Measurements from ENCODE around the gene CCNK.

The CCNK gene

DNA sequence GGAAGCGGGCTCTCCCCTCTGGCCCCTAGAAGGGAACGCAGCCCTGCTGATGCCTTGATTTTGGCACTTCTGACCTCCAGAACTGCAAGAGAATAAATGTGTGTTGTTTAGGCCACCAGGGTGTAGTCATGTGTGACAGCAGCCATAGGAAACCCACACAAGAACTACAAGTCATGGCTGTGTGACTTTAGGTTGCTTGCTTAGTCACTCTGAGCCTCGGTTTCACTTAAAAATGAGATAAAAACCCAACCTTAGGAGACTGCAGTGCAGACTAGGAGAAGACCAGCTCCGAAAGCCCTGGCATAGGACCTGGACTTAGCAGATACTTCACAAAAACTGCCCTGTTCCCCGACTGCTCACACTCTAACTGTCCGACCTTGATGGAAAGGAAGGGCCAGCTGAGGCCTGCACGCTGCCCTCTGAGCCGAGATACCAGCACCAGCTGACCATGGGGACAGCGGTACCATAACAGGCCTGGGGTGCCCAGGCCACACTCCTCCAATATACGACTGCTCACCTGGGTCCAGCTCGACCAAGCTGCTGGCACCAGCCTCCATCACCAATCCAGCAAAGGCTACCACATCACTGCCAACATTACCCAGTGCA is 69.3 kb downstream of the CCNK start:
- POLR2A ChIA-PET = no interaction called here
- DNase-seq (ENCODE audit: extremely low spot score) = no peak
- CTCF ChIA-PET = no interaction called here
- TF ChIP-seq, protein P1, sequence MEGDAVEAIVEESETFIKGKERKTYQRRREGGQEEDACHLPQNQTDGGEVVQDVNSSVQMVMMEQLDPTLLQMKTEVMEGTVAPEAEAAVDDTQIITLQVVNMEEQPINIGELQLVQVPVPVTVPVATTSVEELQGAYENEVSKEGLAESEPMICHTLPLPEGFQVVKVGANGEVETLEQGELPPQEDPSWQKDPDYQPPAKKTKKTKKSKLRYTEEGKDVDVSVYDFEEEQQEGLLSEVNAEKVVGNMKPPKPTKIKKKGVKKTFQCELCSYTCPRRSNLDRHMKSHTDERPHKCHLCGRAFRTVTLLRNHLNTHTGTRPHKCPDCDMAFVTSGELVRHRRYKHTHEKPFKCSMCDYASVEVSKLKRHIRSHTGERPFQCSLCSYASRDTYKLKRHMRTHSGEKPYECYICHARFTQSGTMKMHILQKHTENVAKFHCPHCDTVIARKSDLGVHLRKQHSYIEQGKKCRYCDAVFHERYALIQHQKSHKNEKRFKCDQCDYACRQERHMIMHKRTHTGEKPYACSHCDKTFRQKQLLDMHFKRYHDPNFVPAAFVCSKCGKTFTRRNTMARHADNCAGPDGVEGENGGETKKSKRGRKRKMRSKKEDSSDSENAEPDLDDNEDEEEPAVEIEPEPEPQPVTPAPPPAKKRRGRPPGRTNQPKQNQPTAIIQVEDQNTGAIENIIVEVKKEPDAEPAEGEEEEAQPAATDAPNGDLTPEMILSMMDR (IDR thresholded peaks at IDR 0.05; ENCODE audit: control extremely low read depth, extremely low read depth, low read depth, missing control alignments) = no peak

DNA sequence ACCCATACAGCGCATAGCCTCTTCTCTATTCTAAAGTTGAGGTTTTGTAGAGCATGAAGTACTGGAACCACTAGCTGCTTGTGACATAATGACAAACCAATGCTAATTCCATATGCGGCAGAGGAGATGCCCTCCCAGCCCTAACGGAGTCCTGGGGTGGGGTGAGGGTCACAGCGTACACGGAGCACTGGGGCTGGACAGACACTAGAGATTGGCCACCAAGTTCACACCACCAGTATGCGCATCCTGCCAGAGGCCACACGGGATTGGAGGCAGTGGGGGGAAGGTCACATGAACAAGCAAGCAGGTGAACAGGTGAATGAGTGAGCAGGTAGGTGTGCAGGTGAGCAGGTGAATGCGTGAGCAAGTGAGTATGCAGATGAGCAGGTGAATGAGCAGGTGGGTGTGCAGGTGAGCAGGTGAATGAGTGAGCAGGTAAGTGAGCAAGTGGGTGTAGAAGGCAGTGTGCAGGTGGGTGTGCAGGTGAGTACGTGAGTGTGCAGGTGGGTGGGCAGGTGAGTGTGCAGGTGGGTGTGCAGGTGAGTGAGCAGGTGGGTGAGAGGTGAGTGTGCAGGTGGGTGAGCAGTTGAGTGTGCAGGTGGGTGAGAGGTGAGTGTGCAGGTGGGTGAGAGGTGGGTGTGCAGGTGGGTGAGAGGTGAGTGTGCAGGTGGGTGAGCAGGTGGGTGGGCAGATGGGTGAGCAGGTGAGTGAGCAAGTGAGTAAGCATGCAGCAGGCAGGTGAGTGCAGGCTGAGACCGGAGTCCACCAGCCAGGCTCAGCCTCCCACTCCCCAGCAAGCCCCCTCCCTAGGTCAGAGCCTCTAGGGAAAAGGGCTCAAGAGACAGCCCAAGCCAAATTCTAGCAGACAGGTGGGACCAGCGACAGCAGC is 70.1 kb downstream of the CCNK start:
- CTCF ChIA-PET = no interaction called here
- POLR2A ChIA-PET = no interaction called here
- TF ChIP-seq, protein P1 (IDR thresholded peaks at IDR 0.05; ENCODE audit: control extremely low read depth, extremely low read depth, low read depth, missing control alignments) = no peak
- no peak for DNase-seq (ENCODE audit: extremely low spot score)

DNA sequence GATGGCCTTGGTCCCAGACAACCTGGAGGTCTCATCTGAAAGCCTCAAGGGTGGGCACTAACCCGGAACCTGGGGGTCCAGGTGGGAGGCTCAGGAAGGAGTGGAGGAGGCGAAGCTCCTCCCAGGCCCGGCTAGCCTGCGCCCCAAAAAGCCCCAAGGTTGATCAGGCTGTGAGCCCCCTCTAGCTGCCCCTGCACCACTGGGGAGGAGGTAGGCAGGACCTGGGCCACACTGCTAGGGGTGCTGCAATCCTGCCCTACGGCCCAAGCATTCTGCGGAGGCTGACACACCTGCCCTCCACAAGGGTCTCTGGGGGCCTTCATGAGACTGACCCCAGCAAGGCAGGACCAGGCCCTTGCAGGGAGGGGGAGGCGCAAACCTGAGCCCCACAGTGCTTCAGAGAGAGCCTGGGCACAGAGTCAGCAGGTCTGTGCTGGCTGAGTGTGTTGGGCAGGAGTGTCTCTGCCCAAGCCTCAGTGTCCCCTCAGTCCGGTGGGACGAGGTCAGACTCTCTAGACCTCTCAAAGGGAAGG is 70.9 kb downstream of the CCNK start:
- CTCF ChIA-PET = no interaction called here
- DNase-seq (ENCODE audit: extremely low spot score) = no peak
- TF ChIP-seq, protein P1 (IDR thresholded peaks at IDR 0.05; ENCODE audit: control extremely low read depth, extremely low read depth, low read depth, missing control alignments) = no peak
- POLR2A ChIA-PET = no interaction called here

DNA sequence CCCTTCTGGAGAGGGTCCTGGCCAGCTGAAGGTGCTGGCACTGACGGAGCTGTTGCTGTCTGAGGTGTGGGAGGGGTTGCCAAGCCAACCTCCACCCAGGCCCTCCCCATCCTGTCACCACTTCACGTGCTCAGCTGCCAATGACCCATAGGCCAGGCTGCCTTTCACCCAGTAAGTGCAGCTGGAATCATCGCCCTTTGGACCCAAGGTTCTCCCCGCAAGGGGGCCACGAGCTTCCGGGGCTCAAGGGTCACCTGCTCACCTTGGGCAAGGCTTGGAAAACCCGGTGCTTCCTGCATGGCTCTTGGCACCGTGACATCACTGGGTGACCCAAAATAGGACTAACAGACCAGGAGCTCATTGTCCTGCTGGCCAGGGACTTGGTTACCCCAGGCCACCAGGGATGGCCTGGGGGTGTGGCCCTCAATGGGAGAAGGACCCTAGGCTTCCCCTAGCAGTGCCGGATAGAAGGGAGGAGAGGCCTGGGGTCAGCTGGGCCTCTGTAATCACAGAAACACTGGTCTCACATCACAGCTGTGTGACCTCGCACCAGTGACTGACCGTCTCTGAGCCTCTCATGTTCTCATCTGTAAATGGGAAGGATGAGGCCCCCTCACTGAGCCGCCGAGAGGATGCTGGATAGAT is 71.5 kb downstream of the CCNK start:
- DNase-seq (ENCODE audit: extremely low spot score) = no peak
- TF ChIP-seq, protein P1 (IDR thresholded peaks at IDR 0.05; ENCODE audit: control extremely low read depth, extremely low read depth, low read depth, missing control alignments) = no peak
- POLR2A ChIA-PET = no interaction called here
- CTCF ChIA-PET = no interaction called here

DNA sequence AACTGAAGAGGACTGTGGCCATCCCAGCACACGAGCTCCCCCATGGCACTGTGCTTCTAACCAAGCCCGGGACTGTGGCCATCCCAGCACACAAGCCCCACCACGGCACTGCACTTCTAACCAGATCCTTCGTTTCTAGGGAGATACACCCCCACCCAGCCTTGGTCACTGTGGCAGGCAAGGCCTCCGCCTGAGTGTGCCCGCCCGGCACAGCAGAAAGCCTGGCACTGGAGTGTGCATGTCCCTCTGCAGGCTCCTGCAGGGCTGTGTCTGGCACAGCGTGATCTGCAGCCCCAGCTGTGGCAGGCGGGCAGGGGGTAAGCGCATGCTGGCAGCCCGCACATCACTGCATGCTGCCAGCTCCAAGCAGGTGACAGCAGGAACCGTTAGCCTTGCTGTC is 73.0 kb downstream of the CCNK start:
- TF ChIP-seq, protein P1 (IDR thresholded peaks at IDR 0.05; ENCODE audit: control extremely low read depth, extremely low read depth, low read depth, missing control alignments) = no peak
- no peak for DNase-seq (ENCODE audit: extremely low spot score)
- ChIA-PET CTCF (no interaction called here), POLR2A (no interaction called here)

DNA sequence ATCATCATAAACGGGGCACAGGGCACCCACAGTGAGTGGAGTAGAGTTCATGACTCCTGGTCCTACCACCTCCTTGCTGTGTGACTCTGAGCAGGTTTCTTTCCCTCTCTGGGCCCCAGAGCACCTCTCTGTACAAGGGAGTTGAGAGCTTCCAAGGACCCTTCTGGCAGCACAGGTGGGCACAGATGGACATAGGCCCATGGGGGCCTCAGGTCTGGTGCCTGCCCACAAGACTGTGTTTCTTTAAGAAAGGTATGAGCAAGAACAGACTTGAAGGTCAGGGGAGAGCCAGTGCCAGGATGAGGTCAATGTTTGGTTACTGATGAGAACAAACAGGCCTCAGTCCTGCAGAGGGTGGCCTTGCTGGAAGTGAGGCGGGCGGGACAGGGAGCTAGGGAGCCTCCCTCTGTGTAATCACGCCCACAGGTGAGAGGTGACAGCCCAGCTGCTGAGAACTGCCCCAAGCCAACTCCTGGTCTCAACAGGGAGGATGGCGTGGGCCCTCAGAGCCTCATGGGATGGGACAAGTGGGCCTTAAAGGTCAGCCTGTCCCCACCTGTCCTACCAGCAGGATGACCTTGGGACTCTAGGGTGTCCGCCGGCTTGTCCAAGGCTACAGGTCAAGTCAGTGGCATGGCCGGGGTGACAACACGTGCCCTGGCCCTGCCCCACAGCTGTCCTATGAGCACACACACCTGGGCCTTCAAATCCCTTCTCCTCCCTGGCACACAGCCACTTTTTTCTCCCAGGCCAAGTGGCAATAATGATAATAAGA is 73.7 kb downstream of the CCNK start:
- TF ChIP-seq, protein P1 (IDR thresholded peaks at IDR 0.05; ENCODE audit: control extremely low read depth, extremely low read depth, low read depth, missing control alignments) = no peak
- no peak for DNase-seq (ENCODE audit: extremely low spot score)
- ChIA-PET POLR2A (no interaction called here), CTCF (no interaction called here)
